HG03378 (cell line): ENCODE measurements around the gene TECPR1.
"Not testable (repeated sequence)": the region's sequence is repeated elsewhere in the genome, so short reads cannot be mapped to it uniquely, and the experiment has no call there.

Experiments
- ATAC-seq: cut with Tn5 transposase; IDR thresholded peaks from one replicate; pipeline ENCODE4 v1.9.1; 2021; ENCODE audit warnings: mild to moderate bottlenecking, moderate library complexity; ENCODE audit not compliant: unreplicated experiment

TECPR1 gene

DNA sequence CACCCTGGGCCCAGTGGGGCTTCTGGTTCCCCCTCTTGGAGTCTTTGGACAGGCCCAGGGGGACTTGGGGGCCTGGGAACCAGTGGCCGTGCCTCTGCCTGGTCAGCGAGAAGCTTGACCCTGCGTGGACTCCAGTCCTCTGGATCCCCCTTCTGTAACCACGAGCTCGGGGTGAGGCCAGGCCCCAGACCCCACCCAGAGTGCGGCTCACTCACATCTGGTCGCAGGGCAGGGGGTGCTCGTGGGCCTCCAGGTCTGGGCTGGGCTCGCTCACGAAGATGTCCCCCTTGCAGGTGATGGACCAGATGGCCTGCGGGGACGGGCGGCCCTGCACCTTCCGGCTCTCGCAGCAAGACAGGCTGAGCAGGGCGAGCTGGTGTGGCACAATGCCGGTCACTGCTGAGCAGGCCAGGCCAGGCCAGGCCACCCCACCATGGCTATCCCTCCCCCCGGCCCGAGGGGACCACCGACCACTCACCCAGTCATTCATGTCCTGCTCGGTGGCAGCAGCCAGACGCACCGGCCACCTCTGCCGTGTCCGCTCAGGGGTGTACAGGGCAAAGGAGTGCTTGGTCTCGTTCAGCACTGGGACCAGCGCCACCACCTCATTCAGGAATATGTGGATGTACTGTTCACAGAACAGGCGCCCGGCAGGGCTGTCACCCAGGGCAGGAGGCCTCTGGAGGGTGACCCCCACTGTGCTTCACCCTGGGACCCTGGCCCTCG lies 21.1 kb downstream of the TECPR1 start:
- no peak for ATAC-seq

DNA sequence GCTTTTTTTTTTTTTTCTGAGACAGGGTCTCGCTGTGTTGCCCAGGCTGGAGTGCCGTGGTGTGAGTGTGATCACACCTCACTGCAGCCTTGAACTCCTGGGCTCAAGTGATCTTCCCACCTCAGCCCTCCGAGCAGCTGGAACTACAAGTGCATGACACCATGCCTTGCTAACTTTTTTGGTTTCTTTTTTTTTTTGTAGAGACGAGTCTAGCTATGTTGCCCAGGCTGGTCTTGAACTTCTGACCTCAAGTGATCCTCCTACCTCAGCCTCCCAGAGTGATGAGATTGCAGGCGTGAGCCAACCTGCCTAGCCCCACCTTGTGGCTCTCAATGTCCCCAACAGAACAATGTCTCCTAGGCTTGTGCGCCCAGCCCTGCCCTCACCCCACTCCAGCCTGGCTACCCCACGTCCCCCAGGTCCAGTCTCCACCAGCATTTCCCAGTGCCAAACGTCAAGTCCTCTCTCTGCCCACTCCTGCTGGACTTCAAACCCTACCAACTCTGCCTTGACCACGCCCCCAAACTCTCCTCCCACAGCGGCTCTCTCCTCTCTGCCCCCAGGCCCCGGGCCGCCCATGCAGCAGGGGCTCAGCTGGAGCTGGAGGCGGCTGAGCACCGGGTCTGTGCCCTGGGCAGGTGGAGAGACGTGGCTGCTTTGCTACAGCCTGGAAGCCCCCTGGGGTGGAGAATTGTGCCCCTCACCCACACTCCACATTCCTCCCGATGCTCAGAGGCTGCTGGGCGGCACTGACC lies 21.9 kb downstream of the TECPR1 start:
- ATAC-seq: no peak

DNA sequence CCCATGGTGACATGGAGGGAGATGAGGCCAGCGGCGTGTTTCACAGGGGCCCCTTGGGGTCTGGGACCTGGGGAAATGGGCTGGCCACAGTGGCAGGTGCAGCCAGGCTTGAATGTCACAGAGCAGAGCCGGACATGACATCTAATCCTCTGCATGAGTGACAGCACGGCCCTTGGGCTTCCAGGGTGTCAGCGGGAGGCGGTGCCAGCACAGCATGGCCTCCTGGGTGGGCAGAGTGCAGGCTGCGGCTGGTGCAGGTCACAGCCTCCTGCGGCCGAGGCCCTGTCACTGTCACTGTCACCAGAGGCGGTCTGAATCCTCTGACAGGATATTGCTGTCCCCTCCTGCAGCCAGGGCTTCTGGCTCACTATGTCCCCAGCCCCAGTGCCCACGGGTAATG lies 22.6 kb downstream of the TECPR1 start:
- no peak for ATAC-seq

DNA sequence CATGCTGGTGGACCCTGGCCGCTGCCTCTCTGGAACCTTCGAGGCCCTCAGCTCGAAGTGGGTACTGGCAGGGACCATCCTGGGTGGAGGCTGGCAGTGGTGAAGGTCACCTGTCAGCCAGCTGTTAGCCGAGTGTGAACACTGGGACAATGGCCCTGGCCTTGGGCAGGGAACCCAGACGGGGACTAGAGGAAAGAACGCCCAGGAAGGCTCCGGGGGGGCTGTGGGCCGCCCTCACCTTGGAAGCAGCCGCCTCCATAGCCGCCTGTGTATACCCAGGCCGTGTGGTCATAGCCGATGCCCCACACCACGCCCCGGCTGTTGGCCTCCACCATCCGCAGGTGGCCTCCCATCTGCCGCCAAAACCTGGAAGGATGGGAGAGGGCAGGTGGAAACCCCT lies 23.2 kb downstream of the TECPR1 start:
- no peak for ATAC-seq

DNA sequence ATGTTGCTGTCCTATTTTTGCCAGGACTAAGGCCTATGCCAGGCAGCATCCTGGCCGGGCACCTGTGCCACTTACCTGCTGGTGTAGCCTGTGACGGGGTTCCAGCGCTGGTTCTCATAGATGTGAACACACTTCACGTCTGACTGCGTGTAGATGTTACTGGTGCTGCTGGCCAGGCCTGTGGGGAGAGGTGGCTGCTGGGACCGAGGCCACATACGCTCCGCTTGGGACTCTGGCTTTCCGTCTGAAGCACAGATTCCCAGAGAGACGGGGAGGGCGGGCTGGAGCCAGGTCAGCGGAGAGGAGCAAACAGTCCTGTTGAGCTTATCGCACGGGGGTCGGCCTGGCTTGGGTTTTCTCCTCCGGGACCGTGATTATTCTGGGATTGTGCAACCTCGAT lies 24.1 kb downstream of the TECPR1 start:
- no peak for ATAC-seq

DNA sequence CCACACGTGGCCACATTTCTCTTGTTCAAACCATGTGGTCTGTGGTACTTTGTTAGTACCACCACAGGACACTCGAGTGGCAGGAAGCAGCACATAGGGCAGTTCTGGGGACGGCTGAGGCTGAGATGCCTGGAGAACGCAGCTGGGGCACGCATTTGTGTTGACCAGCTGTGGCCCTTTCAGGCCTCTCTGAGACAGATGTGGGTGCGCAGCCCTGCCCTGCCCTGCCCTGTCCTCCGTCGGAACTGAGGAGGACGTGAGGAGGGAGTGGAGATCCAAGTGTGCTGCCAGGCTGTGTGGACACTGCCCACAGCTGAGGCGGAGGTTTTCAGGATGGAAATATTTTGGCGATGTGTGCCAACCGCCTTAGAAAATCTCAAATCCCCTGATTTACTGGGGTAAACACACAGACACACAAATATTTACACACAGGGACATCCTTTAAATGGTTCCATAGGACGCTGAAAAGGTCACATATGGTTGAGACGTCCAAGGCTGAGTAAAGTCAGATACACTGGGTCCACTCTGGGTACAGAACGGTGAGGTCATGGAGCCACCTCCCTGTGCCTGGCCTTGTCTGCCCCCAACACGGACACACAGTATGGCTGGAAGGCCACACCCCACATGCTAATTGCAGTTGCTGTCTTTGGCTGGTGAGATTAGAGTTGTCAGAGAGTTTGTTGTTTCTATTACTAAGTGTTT lies 26.0 kb downstream of the TECPR1 start:
- ATAC-seq: no peak

DNA sequence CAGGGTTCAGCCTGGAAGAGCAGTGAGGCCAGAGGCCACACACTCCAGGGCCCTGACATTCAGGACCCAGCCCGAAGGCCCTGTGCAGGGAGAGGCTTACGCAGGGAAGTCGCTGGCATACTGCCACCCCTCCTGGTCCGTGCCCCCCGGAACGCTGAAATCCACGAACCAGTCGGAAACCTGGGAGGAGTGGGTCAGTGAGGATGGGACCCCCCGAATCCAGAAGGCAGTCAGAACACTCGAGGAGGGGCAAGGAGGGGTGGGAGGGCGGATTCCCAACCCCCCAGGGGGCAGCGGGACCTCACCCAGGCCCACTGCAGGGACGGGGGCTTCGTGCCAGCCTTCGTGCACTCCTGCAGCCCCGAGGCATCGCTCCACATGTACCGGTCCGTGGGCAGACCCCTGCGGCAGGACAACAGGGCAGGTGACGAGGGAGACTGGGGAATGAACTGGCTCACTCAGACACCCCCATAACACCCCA lies 27.3 kb downstream of the TECPR1 start:
- no peak for ATAC-seq

DNA sequence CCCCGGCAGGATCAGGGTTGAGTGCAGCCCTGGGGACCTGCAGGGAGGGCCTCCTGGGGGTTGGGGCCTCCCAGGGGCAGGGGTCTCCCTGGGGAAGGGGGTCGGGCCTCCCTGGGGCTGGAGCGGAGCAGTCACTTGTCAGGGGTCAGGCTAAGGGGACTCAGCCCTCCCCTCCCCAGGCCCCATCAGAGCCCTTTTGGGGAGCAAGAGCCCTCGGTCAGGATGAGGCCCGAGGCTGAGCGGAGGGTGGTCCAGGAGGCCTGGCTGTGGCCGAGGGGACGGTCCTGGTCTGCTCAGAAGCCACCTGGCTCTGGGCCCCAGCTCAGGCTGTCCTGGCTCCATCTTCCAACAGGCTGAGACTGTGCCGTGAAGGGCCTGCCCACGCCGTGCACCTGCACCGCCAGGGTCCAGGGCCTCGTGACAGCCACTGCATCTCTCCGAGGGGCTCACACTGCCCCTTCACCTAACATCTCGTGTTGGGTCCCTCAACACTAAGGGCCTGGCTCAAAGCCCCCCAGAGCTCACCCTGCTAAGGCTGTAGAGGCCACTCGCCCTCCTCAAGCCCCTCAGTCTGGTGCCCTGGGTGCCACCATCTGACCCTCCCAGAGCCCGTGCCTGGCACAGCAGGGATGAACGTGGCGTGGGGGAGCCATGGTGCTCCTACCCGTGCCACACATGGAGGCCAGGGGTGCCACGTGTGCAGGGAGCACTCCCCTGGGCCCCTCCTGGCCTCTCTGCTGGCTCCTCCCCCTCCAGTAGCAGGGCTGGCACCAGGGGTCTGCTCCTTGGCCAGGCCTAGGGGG lies 27.9 kb downstream of the TECPR1 start:
- no peak for ATAC-seq

DNA sequence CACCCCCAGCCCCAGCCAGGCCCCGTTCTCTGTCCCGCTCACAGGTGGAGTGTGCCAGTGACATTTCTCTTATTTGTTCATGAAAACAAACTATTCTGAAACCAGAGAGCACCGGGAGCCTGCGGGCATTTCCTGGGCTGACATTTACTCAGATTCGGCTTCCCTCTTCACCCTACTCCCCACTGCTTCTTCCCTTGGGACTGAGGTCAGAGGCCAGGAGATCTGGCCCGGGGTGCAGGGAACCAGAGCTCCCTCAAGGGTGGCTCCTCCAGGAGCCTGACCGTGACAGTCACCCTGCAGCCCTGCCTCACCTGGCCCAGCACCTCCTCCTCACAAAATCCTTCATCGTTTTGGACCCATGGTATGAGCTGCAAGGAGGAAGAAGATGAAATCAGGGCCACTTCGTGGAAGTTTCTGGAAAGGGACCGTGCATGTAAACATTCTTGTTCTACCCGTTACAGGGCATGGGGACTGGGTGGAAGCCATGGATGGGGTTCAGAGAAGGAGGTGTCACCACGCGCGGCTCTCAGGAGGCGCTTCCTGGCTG lies 28.6 kb downstream of the TECPR1 start:
- no peak for ATAC-seq

DNA sequence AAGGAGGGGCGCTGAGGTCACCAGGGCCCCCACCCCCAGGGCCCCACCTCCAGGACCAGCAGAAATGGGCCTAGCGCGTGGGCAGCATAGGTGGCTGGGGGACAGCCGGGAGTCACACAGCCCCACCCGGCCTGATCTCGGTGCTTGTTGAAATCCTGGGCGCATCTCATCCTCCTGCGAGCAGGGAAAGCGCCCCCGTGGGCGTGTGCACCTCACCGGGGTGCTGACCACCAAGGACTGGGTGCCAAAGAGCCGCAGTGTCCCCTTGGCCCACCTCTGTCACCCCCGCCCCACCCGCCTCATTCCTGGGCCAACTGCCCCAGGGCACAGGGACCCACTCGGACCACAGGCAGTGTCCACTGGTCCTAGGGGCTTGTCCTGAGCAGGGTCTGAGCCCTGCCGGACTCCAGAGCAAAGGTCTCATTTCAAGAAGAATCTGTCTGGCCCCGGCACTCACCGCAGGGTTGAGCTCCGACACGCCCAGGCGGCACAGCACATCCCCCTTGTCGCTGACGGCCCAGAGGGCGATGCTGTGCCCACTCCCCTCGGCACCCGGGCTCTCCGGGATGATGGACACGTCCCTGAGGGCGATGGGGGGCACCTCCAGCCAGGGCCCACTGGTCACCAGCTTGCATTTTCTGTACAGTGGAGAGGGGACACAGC lies 29.4 kb downstream of the TECPR1 start:
- no peak for ATAC-seq

DNA sequence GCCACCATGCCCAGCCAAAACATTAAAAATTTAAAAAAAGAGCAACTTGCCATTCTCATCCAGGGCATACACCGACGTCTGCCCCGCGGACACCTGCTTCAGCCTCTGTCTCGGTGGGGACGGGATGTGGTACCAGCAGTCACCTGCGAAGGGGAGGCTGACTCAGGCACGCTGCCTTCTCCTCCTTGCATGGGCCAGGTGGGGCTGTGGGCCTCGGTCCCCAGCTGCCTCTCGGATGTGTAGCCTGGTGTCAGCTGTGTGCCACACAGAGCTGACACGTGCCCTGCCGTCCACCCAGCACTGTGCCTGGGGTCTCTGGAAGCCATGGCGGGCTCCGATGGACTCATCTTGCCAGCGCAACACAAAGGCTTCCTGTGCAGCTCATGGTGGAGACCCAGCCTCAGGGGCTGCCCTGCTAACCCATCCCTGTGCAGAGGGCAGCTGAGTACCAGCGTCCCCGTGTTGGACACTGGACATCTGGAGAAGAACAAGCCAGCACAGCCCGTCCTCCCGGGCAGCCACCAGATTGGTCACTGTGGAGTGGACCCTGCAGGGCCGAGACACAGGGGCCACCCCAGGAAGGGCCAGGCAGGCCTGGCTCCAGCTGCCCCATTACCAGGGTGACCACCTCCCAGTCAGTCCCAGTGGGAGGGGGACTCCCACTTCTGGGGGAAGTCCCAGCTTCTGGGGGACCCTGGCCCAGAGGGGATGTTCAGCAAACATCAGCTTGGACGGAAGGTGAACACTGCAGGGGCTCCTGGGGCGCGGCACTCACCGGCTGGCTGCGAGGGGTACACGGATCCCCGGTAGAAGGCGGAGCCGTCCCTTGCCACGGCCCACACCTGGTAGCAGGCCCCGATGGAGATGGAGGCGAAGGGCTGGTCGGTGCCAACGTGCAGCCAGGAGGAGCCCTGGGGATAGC lies 30.2 kb downstream of the TECPR1 start:
- no peak for ATAC-seq

DNA sequence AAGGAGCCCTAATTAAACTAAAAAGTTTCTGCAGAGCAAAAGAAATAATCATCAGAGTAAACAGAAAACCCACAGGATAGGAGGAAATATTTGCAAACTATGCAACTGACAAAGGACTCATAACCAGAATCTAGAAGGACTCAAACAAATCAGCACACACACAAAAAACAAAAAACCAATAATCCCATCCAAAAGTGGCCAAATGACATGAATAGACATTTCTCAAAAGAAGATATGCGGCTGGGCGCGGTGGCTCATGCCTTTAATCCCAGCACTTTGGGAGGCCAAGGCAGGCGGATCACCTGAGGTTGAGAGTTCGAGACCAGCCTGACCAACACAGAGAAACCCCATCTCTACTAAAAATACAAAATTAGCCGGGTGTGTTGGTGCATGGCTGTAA lies 32.6 kb downstream of the TECPR1 start:
- not testable (repeated sequence) for ATAC-seq

DNA sequence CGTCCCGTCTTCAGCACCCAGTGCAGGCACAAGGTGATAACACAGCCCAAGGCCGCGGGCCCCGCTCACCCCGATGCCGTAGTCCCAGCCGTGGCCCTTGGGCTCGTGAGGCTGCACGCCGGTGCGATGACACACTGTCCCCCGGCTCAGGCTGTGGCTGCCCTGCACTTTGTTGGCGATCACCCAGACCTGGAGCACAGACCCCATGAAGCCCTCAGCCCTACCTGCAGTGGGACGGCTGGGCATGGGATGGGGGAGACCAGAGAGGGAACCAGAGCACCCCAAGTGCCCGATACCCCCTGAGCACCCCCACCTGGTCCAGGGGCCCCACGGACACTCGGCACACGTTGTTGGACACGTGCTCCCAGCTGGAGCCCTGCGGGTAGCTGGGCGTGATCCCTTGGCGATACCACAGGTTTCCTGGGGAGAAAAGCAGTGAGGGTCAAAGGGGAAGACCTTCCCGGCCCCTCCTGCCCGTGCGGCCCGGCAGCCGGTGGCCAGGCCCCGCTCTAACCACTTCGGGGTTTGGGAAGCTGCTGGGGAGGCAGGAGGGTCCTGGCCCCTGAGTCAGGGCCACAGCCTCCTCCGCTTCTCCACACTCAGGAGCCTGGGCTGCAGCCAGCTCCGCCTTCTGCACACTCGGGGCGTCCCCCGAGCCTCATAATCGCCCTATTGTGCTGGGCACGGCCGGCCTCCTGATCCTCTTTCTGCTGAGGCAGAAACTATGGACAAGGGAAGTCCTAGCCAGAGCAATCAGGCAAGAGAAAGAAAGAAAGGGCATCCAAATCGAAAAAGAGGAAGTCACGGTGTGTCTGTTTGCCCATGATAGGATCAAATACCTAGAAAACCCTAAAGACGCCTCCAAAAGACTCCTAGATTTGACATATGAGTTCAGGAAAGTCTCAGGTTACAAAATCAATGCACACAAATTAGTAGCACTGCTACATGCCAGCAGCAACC lies 34.1 kb downstream of the TECPR1 start:
- no peak for ATAC-seq

DNA sequence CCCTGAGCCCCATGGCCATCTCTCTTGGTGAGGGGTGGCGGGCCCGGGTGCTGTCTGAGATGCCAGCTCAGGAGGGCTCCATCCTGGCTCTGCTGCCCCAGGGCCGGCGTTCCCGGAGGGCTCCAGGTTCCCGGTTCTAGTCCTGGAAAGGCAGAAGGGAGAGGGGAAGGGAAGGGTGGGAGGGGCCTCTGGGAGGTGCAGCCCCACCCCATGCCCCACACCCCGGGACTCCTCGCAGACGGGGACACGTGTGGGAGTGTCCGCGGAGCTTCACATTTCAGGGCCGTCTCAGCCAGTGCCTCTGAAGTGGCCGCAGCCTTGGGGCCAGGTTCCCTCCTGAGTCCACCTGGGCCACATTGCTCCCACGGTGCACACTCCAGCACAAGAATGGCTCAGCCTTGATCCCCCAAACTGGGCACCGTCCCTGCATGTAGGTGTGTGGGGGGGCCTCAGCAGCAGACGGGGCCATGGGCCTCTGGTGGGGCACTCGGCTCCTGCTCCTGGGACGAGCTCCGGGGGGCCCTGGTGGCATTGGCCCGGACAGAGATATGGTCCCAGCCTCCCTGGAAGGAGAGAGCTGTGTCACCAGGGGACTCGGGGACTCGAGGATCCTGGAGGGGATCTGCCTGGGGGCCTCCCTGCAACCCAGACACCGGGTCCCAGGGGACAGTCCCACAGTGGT lies 35.0 kb downstream of the TECPR1 start:
- no peak for ATAC-seq

DNA sequence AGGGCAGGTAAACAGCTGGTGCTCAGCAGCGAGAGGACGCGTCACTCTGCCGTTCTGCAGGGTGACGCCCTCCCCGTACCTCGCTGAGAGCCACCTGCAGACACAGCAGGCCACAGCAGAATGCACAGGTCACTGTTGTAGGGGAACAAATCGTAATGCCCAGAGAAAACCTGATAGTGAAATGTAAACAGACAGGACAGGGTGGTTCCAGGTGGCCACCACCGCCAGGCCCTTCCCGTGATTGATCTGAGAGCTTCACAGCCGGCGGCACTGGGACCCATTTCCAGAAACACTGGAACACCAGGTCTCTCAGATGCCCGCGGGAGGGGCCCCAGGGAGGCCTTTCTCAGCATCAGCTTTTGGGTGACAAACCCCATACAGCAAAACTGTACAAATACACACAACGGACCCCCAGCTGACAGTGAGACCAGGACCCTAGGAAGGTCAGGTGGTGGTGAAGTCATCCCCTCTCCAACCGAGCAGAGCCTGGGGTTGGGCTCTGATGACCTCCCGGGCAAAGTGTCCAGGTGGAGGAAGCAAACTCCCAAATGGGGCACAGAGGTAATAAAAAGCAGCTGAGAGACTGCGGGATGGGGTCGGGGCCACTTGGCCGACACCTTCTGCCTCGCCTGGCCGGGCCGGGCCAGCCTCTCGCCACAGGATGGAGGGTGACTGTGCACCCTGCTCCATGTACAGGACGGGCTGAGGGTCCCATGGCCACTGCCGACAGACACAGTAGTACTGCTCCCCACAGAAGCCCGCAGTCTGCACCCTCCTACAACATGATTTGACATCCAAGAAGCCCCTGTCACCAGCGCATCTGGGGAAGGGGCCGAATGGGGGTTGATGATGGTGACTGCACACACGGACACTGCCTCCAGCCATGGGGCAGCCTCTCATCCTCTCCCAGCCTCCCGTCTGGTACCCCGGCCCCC lies 36.2 kb downstream of the TECPR1 start:
- ATAC-seq: no peak

DNA sequence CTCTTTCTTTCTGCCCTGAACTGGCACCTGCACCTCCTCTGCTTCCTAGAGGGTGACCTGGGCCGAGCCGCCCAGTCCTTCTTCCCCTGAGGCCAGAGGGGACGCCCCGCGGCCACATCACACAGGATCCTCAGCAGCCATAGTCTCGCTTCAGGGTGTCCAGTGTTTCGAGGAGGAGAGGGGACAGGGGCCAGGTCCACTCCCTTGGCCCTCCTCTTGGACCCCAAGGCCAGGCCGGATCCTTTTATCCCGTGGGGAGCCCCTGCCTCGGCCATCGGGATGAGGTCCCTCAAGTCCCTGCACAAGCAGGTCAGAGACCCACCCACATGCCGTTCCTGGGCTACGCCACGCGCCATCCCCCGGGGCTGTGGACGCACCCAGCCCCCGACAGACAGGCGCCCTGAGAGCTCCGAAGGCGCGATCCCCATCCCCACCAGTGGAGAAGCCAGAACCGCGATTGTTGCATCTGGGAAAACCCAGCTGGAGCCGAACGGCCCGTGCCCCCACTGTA lies 37.2 kb downstream of the TECPR1 start:
- ATAC-seq: no peak
